Liver (tissue), 9 donors: Measurements from ENCODE around the gene LPP. TPM values are rescaled to one million over a fixed set of nuclear protein-coding genes. Genes with fewer than 3 reads are reported as not detected.

Experiments
- DNase-seq: peaks from one replicate; pipeline ENCODE4 v3.0.0-alpha.2; 2017; ENCODE audit warnings: low spot score
- H3K27ac ChIP-seq, 2 donors: one replicate each; pipeline ENCODE4 v1.7.0; 2013; ENCODE audit warnings: inconsistent platforms in 2 of 2, low read length in 2 of 2, control low read depth in 1 of 2, low read depth in 1 of 2, mild to moderate bottlenecking in 1 of 2
- H3K27me3 ChIP-seq, 4 donors: one replicate each; pipeline versions ENCODE4 v1.6.1 to v1.7.0; 2013; ENCODE audit warnings: low read length in 3 of 4, inconsistent platforms in 1 of 4, mild to moderate bottlenecking in 1 of 4, moderate library complexity in 1 of 4; ENCODE audit not compliant: control insufficient read depth in 4 of 4, insufficient read depth in 4 of 4
- H3K36me3 ChIP-seq, 4 donors: one replicate each; pipeline versions ENCODE4 v1.6.1 to v1.7.0; 2013; ENCODE audit warnings: low read length in 3 of 4, mild to moderate bottlenecking in 3 of 4, low read depth in 1 of 4, moderate library complexity in 1 of 4; ENCODE audit not compliant: control insufficient read depth in 4 of 4, insufficient read depth in 3 of 4
- H3K4me1 ChIP-seq, 4 donors: one replicate each; pipeline versions ENCODE4 v1.6.1 to v1.7.0; 2013; ENCODE audit warnings: low read length in 3 of 4, mild to moderate bottlenecking in 3 of 4, moderate library complexity in 1 of 4; ENCODE audit not compliant: control insufficient read depth in 4 of 4, insufficient read depth in 4 of 4
- H3K4me3 ChIP-seq, 3 donors: one replicate each; pipeline versions ENCODE4 v1.6.1 to v1.7.0; 2013; ENCODE audit warnings: low read length in 3 of 3, control low read depth in 1 of 3, low read depth in 1 of 3, mild to moderate bottlenecking in 1 of 3
- H3K9ac ChIP-seq, 2 donors: one replicate each; pipeline ENCODE4 v1.7.0; 2013; ENCODE audit warnings: low read length in 2 of 2, mild to moderate bottlenecking in 2 of 2, moderate library complexity in 2 of 2, control low read depth in 1 of 2, low read depth in 1 of 2
- H3K9me3 ChIP-seq, 4 donors: one replicate each; pipeline versions ENCODE4 v1.6.1 to v1.7.0; 2013; ENCODE audit warnings: low read length in 3 of 4; ENCODE audit not compliant: control insufficient read depth in 4 of 4
- EGR1 ChIP-seq, 2 donors: IDR thresholded peaks; 2 replicates each; pipeline ENCODE4 v1.6.1; 2016 to 2018; ENCODE audit warnings: antibody characterized with exemption in 2 of 2, low read depth in 2 of 2
- FOXA1 ChIP-seq: IDR thresholded peaks from 2 replicates; pipeline ENCODE4 v1.6.1; 2016; ENCODE audit warnings: antibody characterized with exemption
- FOXA2 ChIP-seq: IDR thresholded peaks from 2 replicates; pipeline ENCODE4 v1.6.1; 2016; ENCODE audit warnings: antibody characterized with exemption
- GABPA ChIP-seq, 2 donors: IDR thresholded peaks in 1 of 2; conservative IDR thresholded peaks in 1 of 2; 2 replicates each; pipeline ENCODE4 v1.6.1; 2016; ENCODE audit warnings: antibody characterized with exemption in 2 of 2, mild to moderate bottlenecking in 1 of 2, moderate library complexity in 1 of 2
- HNF4A ChIP-seq, 2 donors: conservative IDR thresholded peaks; 2 replicates each; pipeline ENCODE4 v1.6.1; 2016; ENCODE audit warnings: antibody characterized with exemption in 2 of 2, mild to moderate bottlenecking in 2 of 2
- HNF4G ChIP-seq: IDR thresholded peaks from 2 replicates; pipeline ENCODE4 v1.6.1; 2016; ENCODE audit warnings: antibody characterized with exemption
- JUND ChIP-seq, 2 donors: IDR thresholded peaks; 2 replicates each; pipeline ENCODE4 v1.6.1; 2016; ENCODE audit warnings: antibody characterized with exemption in 2 of 2
- RAD21 ChIP-seq, 2 donors: IDR thresholded peaks; 2 replicates each; pipeline ENCODE4 v1.6.1; 2016; ENCODE audit warnings: antibody characterized with exemption in 2 of 2, mild to moderate bottlenecking in 2 of 2
- RXRA ChIP-seq, 2 donors: IDR thresholded peaks; 2 replicates each; pipeline ENCODE4 v1.6.1; 2017 to 2018; ENCODE audit warnings: antibody characterized with exemption in 2 of 2, mild to moderate bottlenecking in 1 of 2
- SP1 ChIP-seq: IDR thresholded peaks from 2 replicates; pipeline ENCODE4 v1.6.1; 2018; ENCODE audit warnings: antibody characterized with exemption, mild to moderate bottlenecking
- TAF1 ChIP-seq: conservative IDR thresholded peaks from 2 replicates; pipeline ENCODE4 v1.6.1; 2016; ENCODE audit warnings: antibody characterized with exemption, mild to moderate bottlenecking
- YY1 ChIP-seq: IDR thresholded peaks from 2 replicates; pipeline ENCODE4 v1.6.1; 2016; ENCODE audit warnings: antibody characterized with exemption, mild to moderate bottlenecking
- WGBS: extraction: QIAGEN DNeasy Blood & Tissue Kit; methylation state at CpG from one replicate; pipeline ENCODE4 v1.1.7; 2013; 5-methylcytosine and 5-hydroxymethylcytosine counted together
- polyA plus RNA-seq, 2 donors: library from polyadenylated mRNA; stranded (reverse) in 1 of 2; unstranded in 1 of 2; fragments of 200-250 nt in 1 of 2; fragments of >200 nt in 1 of 2; fragmentation: Nextera tagmentation in 1 of 2; extraction: Ambion mirVana in 1 of 2; gene quantifications; one replicate each; pipeline versions ENCODE4 v1.2.1 to v1.2.3, GENCODE V29; 2013 to 2015
- total RNA-seq, 2 donors: library from RNA; depleted of rRNA; stranded (reverse); fragments of >200 nt; gene quantifications; one replicate each; pipeline ENCODE4 v1.2.3, GENCODE V29; 2014
- TF ChIP-seq, protein P1 (sequence below): IDR thresholded peaks from 2 replicates; pipeline ENCODE4 v1.6.1; 2016; ENCODE audit warnings: antibody characterized with exemption
- TF ChIP-seq, protein P2 (sequence below): fragments of 150-350 bp; IDR thresholded peaks from 2 replicates; pipeline ENCODE4 v1.5.1; 2017; ENCODE audit warnings: improper control_type of control experiment, low read depth, low read length; ENCODE audit not compliant: missing input control
- TF ChIP-seq, protein P3 (sequence below): IDR thresholded peaks from 2 replicates; pipeline ENCODE4 v1.6.1; 2016; ENCODE audit warnings: antibody characterized with exemption
- TF ChIP-seq, protein P4 (sequence below): IDR thresholded peaks from 2 replicates; pipeline ENCODE4 v1.6.1; 2016; ENCODE audit warnings: antibody characterized with exemption
- donor health status: healthy.
- donor health status: healthy.
- donor health status: healthy.
- donor health status: healthy.
- donor health status: healthy.

LPP gene
- total and polyA plus RNA-seq, 4 donors: 3.3 to 53.7 (median 28.2) TPM

DNA sequence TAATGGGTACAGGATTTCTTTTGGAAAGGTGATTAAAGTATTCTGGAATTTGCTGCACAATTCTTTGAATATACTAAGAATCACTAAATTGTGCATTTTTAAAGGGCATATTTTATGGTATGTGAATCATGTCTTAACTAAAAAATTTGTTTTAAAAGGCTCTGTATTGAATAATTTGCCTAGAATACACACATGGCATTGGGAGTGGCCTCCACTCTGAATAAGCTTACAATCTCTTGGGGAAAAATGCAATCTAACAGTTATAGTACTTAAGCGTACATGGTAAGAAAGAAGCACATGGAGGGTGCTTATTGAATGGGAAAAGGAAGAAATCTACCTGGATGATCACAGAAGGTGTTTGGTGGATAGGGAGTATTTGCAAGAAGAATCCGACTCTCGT is 385.1 kb downstream of the LPP start:
- Histone ChIP-seq H3K27ac (no peak overlapping the region), H3K4me1 (peaks cover 0 to 15% (median 5%) of the 10 kb centered on the region in 4 donors), H3K9ac (no peak overlapping the region), H3K9me3 (no peaks in the 10 kb centered on the region), H3K27me3 (no peaks in the 10 kb centered on the region), H3K36me3 (no peaks in the 10 kb centered on the region), H3K4me3 (no peak overlapping the region)
- TF ChIP-seq, protein P1, sequence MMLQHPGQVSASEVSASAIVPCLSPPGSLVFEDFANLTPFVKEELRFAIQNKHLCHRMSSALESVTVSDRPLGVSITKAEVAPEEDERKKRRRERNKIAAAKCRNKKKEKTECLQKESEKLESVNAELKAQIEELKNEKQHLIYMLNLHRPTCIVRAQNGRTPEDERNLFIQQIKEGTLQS: no peak
- TF ChIP-seq HNF4A (conservative IDR thresholded peaks at IDR 0.05) (no peak), RXRA (IDR thresholded peaks at IDR 0.05) (no peak), YY1 (no peak), FOXA2 (no peak), GABPA (IDR thresholded peaks at IDR 0.05 in 1 of 2, conservative IDR thresholded peaks at IDR 0.05 in 1 of 2) (no peak), EGR1 (IDR thresholded peaks at IDR 0.05; ENCODE audit: low read depth in 2 of 2) (no peak), JUND (IDR thresholded peaks at IDR 0.05) (no peak), RAD21 (IDR thresholded peaks at IDR 0.05) (no peak)
- 98% methylated on average over 3 of the region's 3 CpGs for WGBS
- no peak for DNase-seq

DNA sequence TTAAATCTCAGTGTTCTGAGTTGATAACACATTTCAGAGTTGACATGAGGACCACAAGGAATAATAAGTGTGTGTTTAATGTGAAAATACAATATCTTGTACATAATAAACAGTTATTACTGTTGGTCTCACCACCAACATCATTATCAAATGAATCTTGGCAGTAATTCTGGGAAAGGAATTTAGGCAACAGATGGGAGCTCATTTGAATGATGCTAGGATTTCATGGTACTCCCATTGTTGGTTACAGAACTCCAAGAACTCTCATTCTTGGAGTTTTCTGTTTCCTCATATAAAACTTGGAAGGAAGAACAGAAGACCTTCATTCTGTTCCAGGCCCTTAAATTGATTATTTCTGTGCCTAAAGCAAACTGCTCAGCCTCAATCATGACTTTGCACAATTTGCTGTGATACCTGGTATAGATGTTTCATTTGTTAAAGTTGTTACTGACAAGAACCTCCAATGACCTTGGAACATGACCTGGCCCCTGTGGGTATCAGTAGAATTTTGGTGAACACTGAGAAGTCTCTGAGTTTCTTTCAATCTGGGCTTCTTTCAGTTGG is 385.8 kb downstream of the LPP start:
- Histone ChIP-seq H3K4me1 (peaks cover 0 to 11% (median 5%) of the 10 kb centered on the region in 4 donors), H3K4me3 (no peak overlapping the region), H3K9me3 (no peaks in the 10 kb centered on the region), H3K27me3 (no peaks in the 10 kb centered on the region), H3K36me3 (no peaks in the 10 kb centered on the region), H3K9ac (no peak overlapping the region), H3K27ac (no peak overlapping the region)
- DNase-seq: no peak
- TF ChIP-seq HNF4A (conservative IDR thresholded peaks at IDR 0.05): no peak
- TF ChIP-seq JUND (IDR thresholded peaks at IDR 0.05): no peak
- TF ChIP-seq, protein P2, sequence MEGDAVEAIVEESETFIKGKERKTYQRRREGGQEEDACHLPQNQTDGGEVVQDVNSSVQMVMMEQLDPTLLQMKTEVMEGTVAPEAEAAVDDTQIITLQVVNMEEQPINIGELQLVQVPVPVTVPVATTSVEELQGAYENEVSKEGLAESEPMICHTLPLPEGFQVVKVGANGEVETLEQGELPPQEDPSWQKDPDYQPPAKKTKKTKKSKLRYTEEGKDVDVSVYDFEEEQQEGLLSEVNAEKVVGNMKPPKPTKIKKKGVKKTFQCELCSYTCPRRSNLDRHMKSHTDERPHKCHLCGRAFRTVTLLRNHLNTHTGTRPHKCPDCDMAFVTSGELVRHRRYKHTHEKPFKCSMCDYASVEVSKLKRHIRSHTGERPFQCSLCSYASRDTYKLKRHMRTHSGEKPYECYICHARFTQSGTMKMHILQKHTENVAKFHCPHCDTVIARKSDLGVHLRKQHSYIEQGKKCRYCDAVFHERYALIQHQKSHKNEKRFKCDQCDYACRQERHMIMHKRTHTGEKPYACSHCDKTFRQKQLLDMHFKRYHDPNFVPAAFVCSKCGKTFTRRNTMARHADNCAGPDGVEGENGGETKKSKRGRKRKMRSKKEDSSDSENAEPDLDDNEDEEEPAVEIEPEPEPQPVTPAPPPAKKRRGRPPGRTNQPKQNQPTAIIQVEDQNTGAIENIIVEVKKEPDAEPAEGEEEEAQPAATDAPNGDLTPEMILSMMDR: no peak

DNA sequence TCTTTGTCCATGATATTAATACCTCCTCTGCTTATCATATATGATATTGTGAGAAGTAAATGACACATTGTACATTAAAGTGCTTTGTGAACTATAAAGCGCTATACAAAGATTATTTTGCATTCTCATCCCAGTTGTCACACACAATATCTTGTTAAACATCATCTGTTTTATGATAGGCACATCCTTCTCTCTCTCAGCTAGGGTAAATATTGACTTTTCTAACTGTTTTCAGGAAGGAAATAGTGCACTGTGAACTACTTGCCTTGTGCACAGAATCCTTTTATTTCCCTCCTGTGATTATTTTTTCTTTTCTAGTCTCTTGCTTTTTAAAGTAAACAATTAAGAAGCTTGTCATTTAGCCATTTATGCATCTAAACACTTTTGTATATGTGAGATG is 388.2 kb downstream of the LPP start:
- DNase-seq: no peak
- TF ChIP-seq FOXA1 (peak; percentile 47), TAF1 (no peak), EGR1 (IDR thresholded peaks at IDR 0.05; ENCODE audit: low read depth in 2 of 2) (no peak), HNF4G (no peak), FOXA2 (peak; percentile 81), SP1 (no peak), RAD21 (IDR thresholded peaks at IDR 0.05) (no peak)
- TF ChIP-seq, protein P1: no peak
- TF ChIP-seq, protein P3, sequence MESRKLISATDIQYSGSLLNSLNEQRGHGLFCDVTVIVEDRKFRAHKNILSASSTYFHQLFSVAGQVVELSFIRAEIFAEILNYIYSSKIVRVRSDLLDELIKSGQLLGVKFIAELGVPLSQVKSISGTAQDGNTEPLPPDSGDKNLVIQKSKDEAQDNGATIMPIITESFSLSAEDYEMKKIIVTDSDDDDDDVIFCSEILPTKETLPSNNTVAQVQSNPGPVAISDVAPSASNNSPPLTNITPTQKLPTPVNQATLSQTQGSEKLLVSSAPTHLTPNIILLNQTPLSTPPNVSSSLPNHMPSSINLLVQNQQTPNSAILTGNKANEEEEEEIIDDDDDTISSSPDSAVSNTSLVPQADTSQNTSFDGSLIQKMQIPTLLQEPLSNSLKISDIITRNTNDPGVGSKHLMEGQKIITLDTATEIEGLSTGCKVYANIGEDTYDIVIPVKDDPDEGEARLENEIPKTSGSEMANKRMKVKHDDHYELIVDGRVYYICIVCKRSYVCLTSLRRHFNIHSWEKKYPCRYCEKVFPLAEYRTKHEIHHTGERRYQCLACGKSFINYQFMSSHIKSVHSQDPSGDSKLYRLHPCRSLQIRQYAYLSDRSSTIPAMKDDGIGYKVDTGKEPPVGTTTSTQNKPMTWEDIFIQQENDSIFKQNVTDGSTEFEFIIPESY: no peak
- TF ChIP-seq, protein P4, sequence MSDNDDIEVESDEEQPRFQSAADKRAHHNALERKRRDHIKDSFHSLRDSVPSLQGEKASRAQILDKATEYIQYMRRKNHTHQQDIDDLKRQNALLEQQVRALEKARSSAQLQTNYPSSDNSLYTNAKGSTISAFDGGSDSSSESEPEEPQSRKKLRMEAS: no peak
- Histone ChIP-seq H3K4me3 (no peak overlapping the region), H3K27ac (no peak overlapping the region), H3K27me3 (no peaks in the 10 kb centered on the region), H3K9me3 (no peaks in the 10 kb centered on the region), H3K4me1 (peaks cover 2 to 11% (median 5%) of the 10 kb centered on the region in 4 donors), H3K9ac (no peak overlapping the region), H3K36me3 (no peaks in the 10 kb centered on the region)
- 44% methylated on average over 1 of the region's 1 CpG for WGBS
